NT2/D1 (cell line): ENCODE measurements around the gene GLOD4.
"Not testable (repeated sequence)": the region's sequence is repeated elsewhere in the genome, so short reads cannot be mapped to it uniquely, and the experiment has no call there.

ENCODE experiments used
- DNase-seq: peaks from one replicate; pipeline ENCODE4 v3.0.0-alpha.2; 2011; ENCODE audit warnings: low read depth, low spot score
- H3K27me3 ChIP-seq: 2 replicates; pipeline ENCODE4 v1.6.0; 2011; ENCODE audit warnings: mild to moderate bottlenecking; ENCODE audit not compliant: insufficient read length, insufficient read depth
- H3K36me3 ChIP-seq: 2 replicates; pipeline ENCODE4 v1.6.1; 2011; ENCODE audit warnings: mild to moderate bottlenecking, low read length, mixed read lengths; ENCODE audit not compliant: insufficient read depth, insufficient read length
- H3K4me1 ChIP-seq: 2 replicates; pipeline ENCODE4 v1.5.1; 2011; ENCODE audit not compliant: insufficient read depth, insufficient read length
- H3K4me3 ChIP-seq: 2 replicates; pipeline ENCODE4 v1.5.1; 2011; ENCODE audit warnings: low read depth; ENCODE audit not compliant: insufficient read length
- H3K9ac ChIP-seq: 2 replicates; pipeline ENCODE4 v1.6.0; 2011; ENCODE audit warnings: low read depth; ENCODE audit not compliant: insufficient read length
- H3K9me3 ChIP-seq: 2 replicates; pipeline ENCODE4 v1.5.1; 2011; ENCODE audit warnings: mild to moderate bottlenecking, low read length; ENCODE audit not compliant: insufficient read depth
- SUZ12 ChIP-seq: IDR thresholded peaks from 2 replicates; pipeline ENCODE4 v1.6.1; 2011; ENCODE audit not compliant: insufficient read length, insufficient read depth; ENCODE audit errors: extremely low read depth
- YY1 ChIP-seq: IDR thresholded peaks from 2 replicates; pipeline ENCODE4 v1.6.1; 2011; ENCODE audit not compliant: insufficient read length, insufficient read depth
- ZNF274 ChIP-seq: IDR thresholded peaks from 2 replicates; pipeline ENCODE4 v1.6.1; 2011; ENCODE audit warnings: mild to moderate bottlenecking, low read depth, low read length

GLOD4 gene

DNA sequence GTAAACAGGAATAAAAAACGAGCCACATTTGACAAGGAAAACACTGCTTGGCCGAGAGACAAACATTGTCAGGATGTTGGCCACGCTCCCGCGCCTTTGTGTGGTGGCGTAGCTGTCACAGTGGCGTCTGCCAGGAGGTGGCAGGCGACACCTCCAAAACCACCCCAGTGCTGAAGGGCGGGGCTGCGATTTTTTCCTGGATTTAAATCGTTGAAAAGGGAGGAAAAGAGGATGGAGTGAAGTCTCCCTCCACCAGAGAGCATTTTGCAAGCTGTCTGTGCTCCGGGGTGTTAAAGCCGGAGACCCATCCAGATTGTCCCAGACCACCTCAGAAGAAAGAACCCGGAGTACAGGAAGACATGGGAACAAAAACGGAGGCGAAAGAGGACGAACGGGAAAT lies 12.8 kb upstream of the GLOD4 start:
- Histone ChIP-seq H3K9me3 (no peaks in the 10 kb centered on the region), H3K9ac (no peak overlapping the region), H3K4me3 (no peak overlapping the region), H3K36me3 (peaks cover 57% of the 10 kb centered on the region), H3K4me1 (peaks cover 5% of the 10 kb centered on the region), H3K27me3 (no peaks in the 10 kb centered on the region)
- TF ChIP-seq ZNF274 (no peak), SUZ12 (no peak), YY1 (no peak)
- DNase-seq: no peak

DNA sequence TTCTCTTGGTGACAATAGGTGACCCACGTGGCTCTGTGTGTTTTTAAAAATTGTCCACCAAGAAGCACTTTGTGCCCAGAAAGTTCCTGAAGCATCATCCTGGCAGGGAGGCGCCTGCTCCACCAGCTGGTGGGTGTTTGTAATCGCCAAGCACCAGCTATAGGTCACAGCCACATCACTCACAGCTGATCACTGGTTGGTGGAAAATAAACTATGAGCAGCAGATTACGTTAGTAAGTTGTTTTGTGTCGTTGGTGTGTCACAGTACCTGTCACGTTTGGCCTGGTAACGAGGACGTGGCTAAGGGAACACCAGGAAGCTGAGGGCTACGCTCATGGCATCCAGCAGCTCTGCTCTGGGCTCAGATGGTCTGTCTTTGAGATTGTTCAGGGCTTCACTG lies 10.2 kb upstream of the GLOD4 start:
- Histone ChIP-seq H3K9ac (no peak overlapping the region), H3K27me3 (no peaks in the 10 kb centered on the region), H3K4me3 (no peak overlapping the region), H3K36me3 (peaks cover 61% of the 10 kb centered on the region), H3K9me3 (no peaks in the 10 kb centered on the region), H3K4me1 (peaks cover 7% of the 10 kb centered on the region)
- no peak for DNase-seq
- no peak for TF ChIP-seq SUZ12
- no peak for TF ChIP-seq ZNF274
- TF ChIP-seq YY1: no peak

DNA sequence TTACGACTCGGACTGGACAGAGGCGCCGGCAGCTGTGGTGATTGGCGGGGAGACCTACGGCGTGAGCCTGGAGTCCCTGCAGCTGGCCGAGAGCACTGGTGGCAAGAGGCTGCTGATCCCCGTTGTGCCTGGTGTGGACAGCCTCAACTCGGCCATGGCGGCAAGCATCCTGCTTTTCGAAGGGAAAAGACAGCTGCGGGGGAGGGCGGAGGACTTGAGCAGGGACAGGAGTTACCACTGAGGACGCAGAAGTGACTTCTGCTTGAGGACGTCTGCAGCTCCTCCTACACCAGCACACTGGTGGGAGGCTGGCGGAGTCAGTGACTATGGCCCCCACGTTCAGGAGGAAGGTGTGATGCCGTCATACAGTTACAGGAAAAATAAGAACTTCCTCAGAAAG lies 9.7 kb upstream of the GLOD4 start:
- no peak for TF ChIP-seq ZNF274
- TF ChIP-seq SUZ12: no peak
- TF ChIP-seq YY1: no peak
- no peaks in the 10 kb centered on the region for H3K9me3 ChIP-seq
- peaks cover 56% of the 10 kb centered on the region for H3K36me3 ChIP-seq
- H3K27me3 ChIP-seq: no peaks in the 10 kb centered on the region
- DNase-seq: no peak
- H3K4me1 ChIP-seq: peaks cover 7% of the 10 kb centered on the region
- H3K4me3 ChIP-seq: no peak overlapping the region
- H3K9ac ChIP-seq: no peak overlapping the region

GRCh38 chr17:790874-791247 lies 8.8 kb upstream of the GLOD4 start:
- H3K27me3 ChIP-seq, H3K4me1 ChIP-seq, DNase-seq, H3K4me3 ChIP-seq, H3K9ac ChIP-seq, H3K9me3 ChIP-seq: not testable (repeated sequence)
- peaks cover 52% of the 10 kb centered on the region for H3K36me3 ChIP-seq

DNA sequence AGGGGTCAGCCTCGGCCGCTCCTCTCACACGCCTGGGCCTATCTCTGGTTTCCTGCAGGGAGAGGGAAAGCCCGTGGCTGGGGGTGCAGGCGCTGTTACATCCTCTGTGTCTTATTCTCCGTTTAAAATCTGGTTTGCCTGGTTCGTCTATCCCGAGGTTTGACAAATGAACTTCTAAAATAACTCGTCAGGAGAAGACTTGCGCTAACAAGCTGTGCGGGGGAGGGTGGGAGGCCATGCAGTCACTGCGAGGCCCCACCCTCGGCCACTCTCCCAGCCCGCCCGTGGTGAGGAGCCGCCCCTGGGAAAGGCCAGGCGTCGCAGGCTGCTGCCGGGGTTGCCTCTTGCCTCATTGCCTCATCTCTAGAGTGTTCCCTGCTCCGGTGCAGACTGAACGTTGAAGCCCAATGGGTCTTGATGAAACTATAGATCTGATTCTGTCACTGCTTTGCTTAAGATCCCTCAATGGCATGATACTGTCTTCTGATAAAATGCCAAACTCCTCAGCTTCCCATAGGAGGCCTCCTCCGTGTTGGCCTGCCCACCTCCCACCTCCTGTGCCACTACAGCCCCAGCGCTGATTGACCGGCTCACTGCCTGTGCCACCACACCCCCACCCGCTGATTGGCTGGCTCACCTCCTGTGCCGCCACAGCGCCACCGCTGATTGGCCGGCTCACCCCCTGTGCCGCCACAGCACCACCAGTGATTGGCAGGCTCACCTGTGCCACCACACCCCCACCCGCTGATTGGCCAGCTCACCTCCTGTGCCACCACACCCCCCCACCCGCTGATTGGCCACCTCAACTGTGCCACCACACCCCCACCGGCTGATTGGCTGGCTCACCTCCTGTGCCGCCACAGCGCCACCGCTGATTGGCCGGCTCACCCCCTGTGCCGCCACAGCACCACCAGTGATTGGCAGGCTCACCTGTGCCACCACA lies 8.1 kb upstream of the GLOD4 start:
- H3K4me1 ChIP-seq, DNase-seq, H3K9ac ChIP-seq, H3K9me3 ChIP-seq, H3K4me3 ChIP-seq, H3K27me3 ChIP-seq: not testable (repeated sequence)
- peaks cover 55% of the 10 kb centered on the region for H3K36me3 ChIP-seq

- DNase-seq: no peak
- TF ChIP-seq ZNF274 (no peak), YY1 (no peak), SUZ12 (no peak)
- Histone ChIP-seq H3K36me3 (peaks cover 64% of the 10 kb centered on the region), H3K9ac (no peak overlapping the region), H3K4me3 (no peak overlapping the region), H3K27me3 (no peaks in the 10 kb centered on the region), H3K9me3 (no peaks in the 10 kb centered on the region), H3K4me1 (peaks cover 7% of the 10 kb centered on the region)
Observed at GRCh38 chr17:789160-789840, 7.2 kb upstream of the GLOD4 start.

DNA sequence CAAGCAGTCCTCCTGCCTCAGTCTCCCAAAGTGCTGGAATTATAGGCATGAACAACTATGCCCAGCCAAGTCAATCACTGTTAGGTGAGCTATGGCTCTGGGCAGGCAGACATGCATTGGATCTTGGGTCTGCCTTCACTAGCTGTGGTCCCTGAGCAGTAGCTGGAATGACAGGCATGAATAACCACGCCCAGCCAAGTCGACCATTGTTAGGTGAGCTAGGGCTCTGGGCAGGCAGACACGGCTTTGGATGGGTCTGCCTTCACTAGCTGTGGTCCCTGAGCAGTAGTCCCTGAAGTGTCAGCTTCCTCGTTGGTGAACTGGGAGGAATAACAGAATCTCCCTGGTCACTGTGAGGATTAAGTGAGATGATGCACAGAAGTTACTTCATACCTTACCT lies 6.5 kb upstream of the GLOD4 start:
- Histone ChIP-seq H3K4me1 (peaks cover 5% of the 10 kb centered on the region), H3K4me3 (no peak overlapping the region), H3K36me3 (peaks cover 70% of the 10 kb centered on the region), H3K9me3 (no peaks in the 10 kb centered on the region), H3K27me3 (no peaks in the 10 kb centered on the region), H3K9ac (no peak overlapping the region)
- DNase-seq: no peak
- TF ChIP-seq SUZ12 (no peak), YY1 (no peak), ZNF274 (no peak)
